Subcutaneous adipose tissue (tissue), 4 donors: ENCODE results near the gene HNRNPR. TPM values are rescaled to one million over a fixed set of nuclear protein-coding genes. Genes with fewer than 3 reads are reported as not detected.

Experiments
- CTCF ChIP-seq: fragments of 450-650 bp; IDR thresholded peaks from one replicate; pipeline ENCODE4 v1.5.1; 2016; ENCODE audit warnings: low read depth, mild to moderate bottlenecking, control low read depth, antibody characterized with exemption, moderate library complexity
- total RNA-seq, 4 donors: library from RNA; depleted of rRNA; stranded (reverse); fragments of >200 nt; gene quantifications; one replicate each; pipeline ENCODE4 v1.1.0, GENCODE V29; 2016

The HNRNPR gene
- total RNA-seq, 4 donors from 2014 or later: 45.6 to 68.0 (median 64.5) TPM

DNA sequence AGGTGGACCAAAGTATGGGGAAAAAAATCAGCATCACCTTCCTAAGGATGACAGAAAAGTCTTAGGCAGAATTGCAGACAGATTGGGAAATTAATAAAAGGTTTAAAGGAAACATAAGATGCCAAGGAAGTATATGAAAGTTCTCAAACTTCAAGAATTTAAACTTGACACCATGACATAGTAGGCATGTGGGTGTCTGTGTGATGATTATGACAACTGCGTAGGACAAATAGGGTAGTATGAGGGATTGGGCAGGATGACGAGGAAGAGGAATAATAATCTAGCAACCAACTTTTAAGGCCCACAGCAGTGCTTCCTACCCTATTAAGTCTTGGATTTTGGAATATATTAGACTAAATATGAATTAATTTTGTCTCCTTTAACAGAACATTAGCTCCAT lies 52.4 kb downstream of the HNRNPR start:
- TF ChIP-seq CTCF: no peak

- TF ChIP-seq CTCF: no peak
Measured at GRCh38 chr1:23290836-23291565, 53.1 kb downstream of the HNRNPR start.

DNA sequence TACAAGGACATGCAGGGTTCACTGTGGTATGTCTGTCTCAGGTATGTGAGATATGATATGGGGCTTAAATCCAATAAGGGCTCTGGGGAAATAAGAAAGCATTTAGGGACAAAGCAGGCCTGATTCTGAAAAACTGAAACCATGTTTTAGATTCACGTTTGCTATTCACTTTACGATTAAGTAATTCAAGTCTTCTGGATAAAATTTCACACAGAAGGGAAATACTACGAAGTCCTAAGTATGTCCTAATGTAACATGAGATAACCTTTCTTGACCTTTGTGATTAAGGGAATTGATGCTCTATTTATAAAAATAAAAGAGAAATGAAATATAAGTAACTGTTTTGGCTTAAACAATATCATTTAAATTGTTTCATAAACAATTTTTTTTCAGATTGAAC lies 55.4 kb downstream of the HNRNPR start:
- TF ChIP-seq CTCF: no peak

DNA sequence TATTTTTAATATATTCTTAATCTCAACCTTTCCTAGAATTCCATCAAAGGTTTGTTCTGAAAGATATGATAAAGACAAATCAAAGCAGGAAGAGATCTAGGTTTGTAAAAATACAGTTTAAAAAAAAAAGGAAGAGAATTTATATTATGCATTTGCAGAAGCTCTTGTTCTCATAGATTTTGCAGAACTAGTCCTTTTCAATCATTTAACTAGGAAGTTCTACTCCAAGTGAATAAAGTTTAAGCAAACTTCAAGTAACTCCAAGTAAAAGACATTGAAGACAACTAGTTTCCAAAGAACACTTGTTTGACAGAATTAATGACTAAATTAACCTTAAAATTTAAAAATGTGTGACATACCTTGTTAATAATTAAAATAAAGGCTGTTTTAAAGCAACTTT lies 55.9 kb downstream of the HNRNPR start:
- TF ChIP-seq CTCF: no peak

GRCh38 chr1:23286401-23286800 lies 57.7 kb downstream of the HNRNPR start:
- TF ChIP-seq CTCF: no peak

- no peak for TF ChIP-seq CTCF
Measured at GRCh38 chr1:23283667-23284602, 60.1 kb downstream of the HNRNPR start.

- no peak for TF ChIP-seq CTCF
Measured at GRCh38 chr1:23282957-23283356, 61.1 kb downstream of the HNRNPR start.
